Midbrain (tissue), 1 donor: Measurements from ENCODE around the gene SHISA3.

Experiments used
- DNase-seq: peaks from one replicate; lab custom pipeline; 2025; lab: John Stamatoyannopoulos, UW

Gene SHISA3

GRCh38 chr4:42446823-42447222 is 49.5 kb downstream of the SHISA3 start:
- DNase-seq = no peak
